Activated naive CD8-positive, alpha-beta T cell treated with anti-CD3 and anti-CD28 coated beads, Interleukin-2, amount 10 ng/mL, durations not matched to agents 7 days and 5 days (primary cell): ENCODE results near the gene FYN. TPM values are rescaled to one million over a fixed set of nuclear protein-coding genes. Genes with fewer than 3 reads are reported as not detected.

Experiments used
- ATAC-seq: fragments of 150-1000 bp; cut with Tn5 transposase; one replicate; pipeline ENCODE4 v1.10.0; 2021; ENCODE audit warnings: low read depth, moderate library complexity
- POLR2A ChIA-PET: fragments of 350-600 bp; sonication (Branson Sonifier 250); formaldehyde crosslinking; loops from one replicate; lab custom pipeline; 2021; ENCODE audit warnings: antibody characterized with exemption; lab: Charles Lee
- DNase-seq: peaks from one replicate; pipeline ENCODE4 v3.0.0; 2021
- H3K27ac Mint-ChIP-seq: one replicate; pipeline ENCODE4 v1.8.0; 2022; ENCODE audit warnings: mild to moderate bottlenecking, mixed read lengths
- H3K27me3 Mint-ChIP-seq: one replicate; pipeline ENCODE4 v1.8.0; 2022; ENCODE audit warnings: mild to moderate bottlenecking, moderate library complexity, mixed read lengths
- H3K36me3 Mint-ChIP-seq: one replicate; pipeline ENCODE4 v1.8.0; 2021; ENCODE audit warnings: mild to moderate bottlenecking, mixed read lengths
- H3K4me1 Mint-ChIP-seq: one replicate; pipeline ENCODE4 v1.8.0; 2021; ENCODE audit warnings: mixed read lengths
- H3K4me3 Mint-ChIP-seq: one replicate; pipeline ENCODE4 v1.8.0; 2022; ENCODE audit warnings: mild to moderate bottlenecking, moderate library complexity, mixed read lengths
- H3K9me3 Mint-ChIP-seq: one replicate; pipeline ENCODE4 v1.8.0; 2021; ENCODE audit warnings: mixed read lengths
- total RNA-seq, 2 experiments: library from RNA; stranded (reverse); gene quantifications; one replicate each; pipeline ENCODE4 v1.2.3, GENCODE V29; 2021

FYN gene
- total RNA-seq, 2 experiments from 2014 or later = 363 to 409 TPM

DNA sequence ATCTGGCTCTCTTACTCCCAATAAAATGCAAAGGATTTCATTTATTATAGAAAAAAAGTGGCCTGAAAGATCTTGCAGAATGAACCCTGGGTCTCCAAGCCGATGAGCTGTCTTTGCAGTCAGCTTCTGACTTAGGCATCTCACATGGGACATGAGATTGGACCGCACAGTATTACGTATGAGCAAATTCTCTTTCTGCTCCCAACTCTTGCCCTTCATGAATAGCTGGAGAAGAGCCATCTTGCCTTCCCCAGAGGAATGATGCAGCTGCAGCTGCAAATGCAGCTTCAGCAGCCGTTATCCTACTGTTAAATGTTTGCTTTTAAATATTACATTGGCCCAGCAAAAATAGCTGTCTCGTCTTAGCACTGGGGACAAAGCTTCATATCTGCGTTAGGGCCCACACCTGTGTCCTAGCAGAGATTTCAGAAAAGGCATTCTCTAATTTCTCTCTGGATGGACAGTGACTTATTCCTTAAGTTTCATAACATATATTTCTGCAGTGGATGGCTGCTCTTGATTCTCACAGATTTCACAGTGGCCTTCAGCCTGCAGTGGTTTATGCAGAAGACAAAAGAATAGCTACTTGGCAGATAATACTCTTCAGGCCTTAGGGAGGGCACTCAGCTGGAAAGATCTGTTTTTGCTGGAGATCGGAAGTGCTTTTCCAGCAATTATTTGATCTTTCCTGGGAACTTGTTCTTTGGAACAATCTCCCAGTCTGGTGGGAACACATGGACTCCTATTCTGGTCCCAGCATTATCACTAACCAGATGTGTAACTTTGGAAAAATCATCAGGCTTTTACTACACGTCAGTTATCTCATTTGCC lies 129.2 kb downstream of the FYN start:
- Mint-ChIP-seq H3K4me3 (no peak overlapping the region), H3K4me1 (peaks cover 59% of the 10 kb centered on the region), H3K27ac (no peak overlapping the region), H3K27me3 (no peaks in the 10 kb centered on the region), H3K36me3 (peaks cover 49% of the 10 kb centered on the region), H3K9me3 (no peaks in the 10 kb centered on the region)
- no peak for ATAC-seq
- POLR2A ChIA-PET = no interaction called here
- no peak for DNase-seq

GRCh38 chr6:111743360-111743759 lies 129.9 kb downstream of the FYN start:
- Mint-ChIP-seq H3K9me3 (no peaks in the 10 kb centered on the region), H3K27me3 (no peaks in the 10 kb centered on the region), H3K4me3 (no peak overlapping the region), H3K36me3 (peaks cover 51% of the 10 kb centered on the region), H3K27ac (no peak overlapping the region), H3K4me1 (peaks cover 60% of the 10 kb centered on the region)
- DNase-seq (no peak), ATAC-seq (no peak)
- POLR2A ChIA-PET = no interaction called here

- no peak overlapping the region for H3K4me3 Mint-ChIP-seq
- no peak overlapping the region for H3K27ac Mint-ChIP-seq
- H3K27me3 Mint-ChIP-seq = no peaks in the 10 kb centered on the region
- DNase-seq = no peak
- ATAC-seq = no peak
- H3K36me3 Mint-ChIP-seq = peaks cover 51% of the 10 kb centered on the region
- peaks cover 58% of the 10 kb centered on the region for H3K4me1 Mint-ChIP-seq
- no peaks in the 10 kb centered on the region for H3K9me3 Mint-ChIP-seq
- POLR2A ChIA-PET = interaction anchor here (1.1 kb wide), 1 partner anchor 33 kb away, joined by 3 read pairs; no protein-coding TSS in a partner anchor
These were observed 131.9 kb downstream of the FYN start for GRCh38 chr6:111741177-111741952.

- Mint-ChIP-seq H3K27ac (peak overlapping the region; percentile 55), H3K27me3 (no peaks in the 10 kb centered on the region), H3K4me1 (peaks cover 55% of the 10 kb centered on the region), H3K4me3 (no peak overlapping the region), H3K9me3 (no peaks in the 10 kb centered on the region), H3K36me3 (peaks cover 52% of the 10 kb centered on the region)
- POLR2A ChIA-PET = interaction anchor here (1.1 kb wide), 1 partner anchor 34 kb away, joined by 3 read pairs; no protein-coding TSS in a partner anchor
- ATAC-seq (no peak), DNase-seq (no peak)
These were observed 132.7 kb downstream of the FYN start for GRCh38 chr6:111740506-111740905.

DNA sequence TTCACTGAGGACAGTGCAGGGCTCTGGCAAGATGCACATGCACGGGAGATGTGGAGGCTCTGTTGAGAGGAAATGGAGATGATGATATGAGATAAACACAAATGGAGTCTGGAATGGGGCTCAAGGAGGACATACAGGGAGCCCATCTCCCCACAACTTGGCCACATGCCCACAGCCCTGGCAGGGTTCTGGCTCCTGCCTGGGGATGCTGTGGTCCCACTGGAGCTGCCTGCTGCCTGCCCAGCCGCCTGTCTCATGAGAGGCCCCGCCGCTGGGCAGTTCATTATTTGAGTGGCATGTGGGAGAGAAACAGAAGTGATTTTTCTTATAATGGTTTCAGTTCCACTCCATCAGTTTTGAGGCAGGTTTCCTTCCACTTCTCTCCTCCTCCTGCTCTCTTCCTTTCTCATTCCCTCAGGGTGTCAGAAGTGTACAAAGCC lies 134.0 kb downstream of the FYN start:
- peaks cover 57% of the 10 kb centered on the region for H3K4me1 Mint-ChIP-seq
- no peak for ATAC-seq
- no peak overlapping the region for H3K4me3 Mint-ChIP-seq
- peaks cover 59% of the 10 kb centered on the region for H3K36me3 Mint-ChIP-seq
- H3K27me3 Mint-ChIP-seq = no peaks in the 10 kb centered on the region
- POLR2A ChIA-PET = no interaction called here
- DNase-seq = no peak
- H3K9me3 Mint-ChIP-seq = peaks cover 2% of the 10 kb centered on the region
- H3K27ac Mint-ChIP-seq = peak overlapping the region; percentile 35

DNA sequence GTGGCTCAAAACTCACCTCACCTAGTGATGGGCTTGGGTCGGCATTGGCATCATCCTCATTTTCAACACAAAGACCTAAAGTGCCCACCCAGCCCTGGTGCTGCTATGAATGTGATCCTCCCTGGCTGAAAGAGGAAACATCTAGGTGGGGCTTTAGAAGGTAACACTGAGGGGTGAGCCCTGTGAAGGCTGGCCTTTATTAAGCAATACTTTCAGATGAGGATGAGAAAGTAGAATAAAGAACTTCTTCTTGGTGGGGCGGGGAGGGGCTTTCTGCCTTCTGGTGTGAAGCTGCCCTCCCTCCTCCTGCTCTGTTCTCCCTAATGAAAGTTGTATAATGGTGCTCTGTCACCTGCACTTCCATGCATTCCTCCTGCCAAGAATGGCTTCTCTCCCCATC lies 134.6 kb downstream of the FYN start:
- DNase-seq (no peak), ATAC-seq (no peak)
- peaks cover 2% of the 10 kb centered on the region for H3K9me3 Mint-ChIP-seq
- H3K27ac Mint-ChIP-seq = peak overlapping the region; percentile 35
- H3K4me1 Mint-ChIP-seq = peaks cover 57% of the 10 kb centered on the region
- H3K36me3 Mint-ChIP-seq = peaks cover 61% of the 10 kb centered on the region
- no peak overlapping the region for H3K4me3 Mint-ChIP-seq
- POLR2A ChIA-PET = no interaction called here
- no peaks in the 10 kb centered on the region for H3K27me3 Mint-ChIP-seq

- POLR2A ChIA-PET = no interaction called here
- H3K9me3 Mint-ChIP-seq = peaks cover 2% of the 10 kb centered on the region
- H3K36me3 Mint-ChIP-seq = peaks cover 60% of the 10 kb centered on the region
- ATAC-seq (no peak), DNase-seq (no peak)
- no peak overlapping the region for H3K27ac Mint-ChIP-seq
- H3K4me3 Mint-ChIP-seq = no peak overlapping the region
- H3K27me3 Mint-ChIP-seq = no peaks in the 10 kb centered on the region
- peaks cover 54% of the 10 kb centered on the region for H3K4me1 Mint-ChIP-seq
These were observed 135.1 kb downstream of the FYN start for GRCh38 chr6:111738156-111738555.

DNA sequence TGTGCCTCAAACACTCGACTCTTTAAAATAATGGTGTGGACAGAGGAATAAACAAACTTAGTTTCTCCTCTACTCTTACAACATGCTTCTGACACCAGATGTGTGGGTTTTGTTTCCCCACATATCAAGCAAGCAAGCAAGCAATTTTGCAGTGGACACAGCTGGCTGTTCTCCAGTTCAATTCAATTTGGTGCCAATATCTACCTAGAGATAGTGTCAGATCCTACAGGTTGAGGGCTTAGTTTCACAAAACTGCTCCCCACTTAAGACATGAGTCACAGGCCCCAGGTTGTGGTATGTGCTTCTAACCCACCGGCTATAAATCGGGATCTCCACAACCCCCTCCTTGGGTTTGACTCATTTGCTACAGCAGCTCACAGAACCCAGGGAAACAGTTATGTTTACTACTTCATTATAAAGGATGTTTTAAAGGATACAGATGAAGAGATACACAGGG lies 136.2 kb downstream of the FYN start:
- DNase-seq = no peak

DNA sequence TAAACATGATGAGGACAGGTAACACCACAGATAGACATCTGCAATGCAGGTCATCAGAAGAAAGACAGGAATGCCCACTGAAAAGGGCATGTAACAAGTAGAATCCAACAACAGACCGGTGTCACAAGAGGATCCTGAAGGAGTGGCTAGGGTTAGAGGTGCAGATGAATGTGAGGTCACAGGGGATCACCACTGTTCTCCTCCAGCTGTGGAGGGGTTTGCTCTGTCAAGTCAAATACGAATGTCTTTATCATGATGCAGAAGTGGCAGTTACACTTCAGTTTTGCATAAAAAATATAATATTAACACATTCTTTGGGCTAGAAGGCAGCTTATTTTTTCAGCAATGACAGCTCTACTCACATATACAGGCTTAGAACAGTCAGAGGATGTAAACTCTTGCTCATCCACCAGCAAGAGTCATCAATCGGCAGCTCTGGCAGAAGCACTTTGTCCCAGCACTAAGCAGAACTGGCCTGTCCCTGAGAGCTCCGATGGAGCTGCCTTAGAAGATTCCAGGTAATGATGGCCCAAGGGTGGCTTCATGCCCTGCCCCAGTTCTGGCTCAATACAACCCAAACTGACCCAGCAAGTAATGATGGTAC lies 137.1 kb downstream of the FYN start:
- peaks cover 52% of the 10 kb centered on the region for H3K4me1 Mint-ChIP-seq
- H3K9me3 Mint-ChIP-seq = peaks cover 2% of the 10 kb centered on the region
- DNase-seq (no peak), ATAC-seq (no peak)
- peak overlapping the region; percentile 1 for H3K27ac Mint-ChIP-seq
- no peaks in the 10 kb centered on the region for H3K27me3 Mint-ChIP-seq
- POLR2A ChIA-PET = interaction anchor here (0.8 kb wide), 1 partner anchor 19 kb away, joined by 3 read pairs; no protein-coding TSS in a partner anchor
- H3K4me3 Mint-ChIP-seq = no peak overlapping the region
- peaks cover 60% of the 10 kb centered on the region for H3K36me3 Mint-ChIP-seq

More for the DNA sequence above, 136.2 kb downstream of the FYN start:
- peak; percentile 45 for ATAC-seq
- peaks cover 2% of the 10 kb centered on the region for H3K9me3 Mint-ChIP-seq
- no peak overlapping the region for H3K4me3 Mint-ChIP-seq
- POLR2A ChIA-PET = no interaction called here
- H3K4me1 Mint-ChIP-seq = peaks cover 54% of the 10 kb centered on the region
- H3K27ac Mint-ChIP-seq = no peak overlapping the region
- no peaks in the 10 kb centered on the region for H3K27me3 Mint-ChIP-seq
- peaks cover 63% of the 10 kb centered on the region for H3K36me3 Mint-ChIP-seq

- peaks cover 42% of the 10 kb centered on the region for H3K4me1 Mint-ChIP-seq
- ATAC-seq = no peak
- no peak for DNase-seq
- POLR2A ChIA-PET = interaction anchor here (0.6 kb wide), 1 partner anchor 28 kb away, joined by 3 read pairs; no protein-coding TSS in a partner anchor
- no peak overlapping the region for H3K4me3 Mint-ChIP-seq
- H3K27ac Mint-ChIP-seq = peak overlapping the region; percentile 26
- H3K36me3 Mint-ChIP-seq = peaks cover 57% of the 10 kb centered on the region
- peaks cover 2% of the 10 kb centered on the region for H3K9me3 Mint-ChIP-seq
- no peaks in the 10 kb centered on the region for H3K27me3 Mint-ChIP-seq
These were observed 138.9 kb downstream of the FYN start for GRCh38 chr6:111734068-111735061.

- Mint-ChIP-seq H3K4me3 (no peak overlapping the region), H3K27ac (no peak overlapping the region), H3K36me3 (peaks cover 51% of the 10 kb centered on the region), H3K27me3 (no peaks in the 10 kb centered on the region), H3K4me1 (peaks cover 30% of the 10 kb centered on the region), H3K9me3 (peaks cover 4% of the 10 kb centered on the region)
- DNase-seq = no peak
- POLR2A ChIA-PET = no interaction called here
- ATAC-seq = no peak
These were observed 140.9 kb downstream of the FYN start for GRCh38 chr6:111732390-111732789.

DNA sequence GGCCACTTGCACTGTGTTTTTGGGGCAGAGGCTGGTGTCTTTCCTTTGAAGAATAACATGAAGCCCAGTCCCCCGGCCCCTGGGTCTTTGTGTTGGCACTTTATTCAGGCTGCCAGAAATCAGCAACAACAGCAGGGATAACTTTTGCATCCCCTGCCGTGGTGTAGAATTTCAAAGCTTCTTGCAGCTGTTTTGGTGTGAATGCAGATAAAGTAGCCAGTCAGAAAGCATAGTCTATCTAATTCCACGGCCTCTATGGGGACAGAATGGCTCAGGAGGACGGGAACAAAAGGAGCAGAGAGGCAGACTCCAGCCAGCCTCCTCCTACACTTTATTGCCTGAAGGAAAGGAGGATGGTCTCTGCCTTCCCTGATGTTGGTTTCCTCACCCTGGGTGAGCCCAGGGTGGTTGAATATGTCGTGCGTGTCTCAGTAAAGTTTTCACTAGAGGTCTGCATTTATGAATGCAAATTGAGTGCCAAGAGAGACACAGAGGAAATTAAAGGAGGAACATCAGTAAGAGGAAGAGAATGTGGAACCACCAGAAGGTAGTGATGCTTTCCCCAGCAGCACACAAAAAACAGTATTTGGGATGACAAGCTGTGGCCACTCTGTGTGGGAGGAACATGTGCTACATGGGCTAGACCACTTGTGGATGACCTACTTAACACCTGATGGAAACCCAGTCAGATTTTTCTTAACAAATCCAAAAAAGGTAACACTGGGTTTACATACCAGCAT lies 141.6 kb downstream of the FYN start:
- DNase-seq (no peak), ATAC-seq (no peak)
- H3K27me3 Mint-ChIP-seq = no peaks in the 10 kb centered on the region
- POLR2A ChIA-PET = no interaction called here
- no peak overlapping the region for H3K27ac Mint-ChIP-seq
- H3K4me1 Mint-ChIP-seq = peaks cover 22% of the 10 kb centered on the region
- peaks cover 4% of the 10 kb centered on the region for H3K9me3 Mint-ChIP-seq
- no peak overlapping the region for H3K4me3 Mint-ChIP-seq
- peaks cover 51% of the 10 kb centered on the region for H3K36me3 Mint-ChIP-seq
